Astrocyte of the spinal cord (primary cell): ENCODE data around the gene FCRL5.

Experiments used
- DNase-seq: peaks from one replicate; pipeline ENCODE4 v3.0.0; 2011; ENCODE audit warnings: low read depth, low spot score
- H3K4me3 ChIP-seq: 2 replicates; pipeline ENCODE4 v1.5.1; 2011; ENCODE audit warnings: low read depth, mild to moderate bottlenecking, low read length, moderate library complexity
- in situ Hi-C: cut with HindIII; loops from 2 replicates; pipeline ENCODE4 v1.10.0; 2017; ENCODE audit warnings: low sequenced_read_pairs
- TF ChIP-seq, protein P1 (sequence below): IDR thresholded peaks from 2 replicates; pipeline ENCODE4 v1.5.1; 2012; ENCODE audit warnings: low read depth, mild to moderate bottlenecking, low read length, inconsistent platforms

The FCRL5 gene

DNA sequence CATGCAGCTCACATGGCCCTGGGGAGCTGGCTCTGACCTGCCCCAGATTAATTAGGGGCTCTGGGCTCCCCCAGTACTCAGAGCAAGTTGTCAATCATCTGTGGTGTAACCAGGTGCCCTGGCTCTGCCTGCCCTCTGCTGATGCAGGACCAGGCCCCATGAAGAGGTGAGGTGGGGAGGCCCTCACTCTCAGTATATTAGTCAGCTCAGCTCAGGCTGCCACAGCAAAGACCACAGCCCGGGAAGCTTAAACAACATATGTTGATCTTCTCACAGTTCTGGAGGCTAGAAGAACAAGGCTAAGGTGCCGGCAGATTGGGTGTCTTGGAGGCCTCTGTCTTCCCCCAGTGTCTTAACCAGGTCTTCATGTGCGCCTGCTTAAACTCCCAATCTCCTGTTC is 66.5 kb downstream of the FCRL5 start:
- no peak for DNase-seq
- TF ChIP-seq, protein P1, sequence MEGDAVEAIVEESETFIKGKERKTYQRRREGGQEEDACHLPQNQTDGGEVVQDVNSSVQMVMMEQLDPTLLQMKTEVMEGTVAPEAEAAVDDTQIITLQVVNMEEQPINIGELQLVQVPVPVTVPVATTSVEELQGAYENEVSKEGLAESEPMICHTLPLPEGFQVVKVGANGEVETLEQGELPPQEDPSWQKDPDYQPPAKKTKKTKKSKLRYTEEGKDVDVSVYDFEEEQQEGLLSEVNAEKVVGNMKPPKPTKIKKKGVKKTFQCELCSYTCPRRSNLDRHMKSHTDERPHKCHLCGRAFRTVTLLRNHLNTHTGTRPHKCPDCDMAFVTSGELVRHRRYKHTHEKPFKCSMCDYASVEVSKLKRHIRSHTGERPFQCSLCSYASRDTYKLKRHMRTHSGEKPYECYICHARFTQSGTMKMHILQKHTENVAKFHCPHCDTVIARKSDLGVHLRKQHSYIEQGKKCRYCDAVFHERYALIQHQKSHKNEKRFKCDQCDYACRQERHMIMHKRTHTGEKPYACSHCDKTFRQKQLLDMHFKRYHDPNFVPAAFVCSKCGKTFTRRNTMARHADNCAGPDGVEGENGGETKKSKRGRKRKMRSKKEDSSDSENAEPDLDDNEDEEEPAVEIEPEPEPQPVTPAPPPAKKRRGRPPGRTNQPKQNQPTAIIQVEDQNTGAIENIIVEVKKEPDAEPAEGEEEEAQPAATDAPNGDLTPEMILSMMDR = no peak
- in situ Hi-C loops = no loop called here
- no peak overlapping the region for H3K4me3 ChIP-seq

GRCh38 chr1:157484573-157484972 is 67.7 kb downstream of the FCRL5 start:
- no peak overlapping the region for H3K4me3 ChIP-seq
- DNase-seq = no peak
- TF ChIP-seq, protein P1 = no peak
- in situ Hi-C loops = no loop called here

DNA sequence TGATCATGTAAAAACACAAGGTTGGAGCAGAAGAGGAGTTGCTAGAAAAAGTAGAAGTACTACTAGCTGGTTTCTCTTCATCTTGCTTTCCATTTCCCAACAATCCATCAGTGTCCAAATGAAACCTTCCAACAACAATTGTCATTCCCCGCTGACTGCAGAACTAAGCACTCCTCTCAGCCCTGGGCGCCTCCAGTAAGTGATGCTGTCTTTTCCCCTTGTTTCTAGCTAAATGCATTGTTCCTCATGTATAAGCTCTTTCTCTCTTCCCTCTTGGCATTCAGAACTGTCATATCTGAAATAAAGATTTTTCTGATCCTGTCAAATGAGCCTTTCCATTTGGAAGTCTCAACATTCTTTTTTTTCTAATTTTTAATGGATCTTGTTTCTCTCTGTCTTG is 68.7 kb downstream of the FCRL5 start:
- in situ Hi-C loops = no loop called here
- no peak overlapping the region for H3K4me3 ChIP-seq
- TF ChIP-seq, protein P1 = no peak
- no peak for DNase-seq

GRCh38 chr1:157482717-157483116 is 69.6 kb downstream of the FCRL5 start:
- no peak for DNase-seq
- TF ChIP-seq, protein P1 = no peak
- H3K4me3 ChIP-seq = no peak overlapping the region
- in situ Hi-C loops = no loop called here

DNA sequence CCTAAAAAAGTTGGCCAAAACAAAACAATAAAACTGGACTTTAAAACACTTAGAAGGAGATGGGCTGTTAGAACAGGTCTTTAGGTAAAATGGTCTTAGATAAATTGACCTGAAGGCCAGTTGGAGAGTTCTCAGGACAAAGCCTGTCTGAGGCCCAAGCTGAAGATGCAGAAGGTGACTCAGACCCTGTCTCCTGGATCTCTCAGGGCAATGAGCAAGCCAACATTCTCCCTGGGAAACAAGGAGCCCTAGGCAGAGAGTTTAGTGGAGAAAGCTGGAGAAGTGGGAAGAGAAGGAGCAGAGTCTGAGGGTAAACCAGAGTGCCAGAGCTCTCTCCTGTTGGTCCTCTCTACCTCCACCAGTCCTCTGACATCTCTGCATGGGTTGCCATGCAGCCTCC is 70.1 kb downstream of the FCRL5 start:
- TF ChIP-seq, protein P1 = no peak
- in situ Hi-C loops = no loop called here
- no peak overlapping the region for H3K4me3 ChIP-seq
- no peak for DNase-seq

GRCh38 chr1:157478030-157478429 is 74.3 kb downstream of the FCRL5 start:
- no peak for DNase-seq
- H3K4me3 ChIP-seq = no peak overlapping the region
- TF ChIP-seq, protein P1 = no peak
- in situ Hi-C loops = no loop called here

GRCh38 chr1:157477419-157477818 is 74.9 kb downstream of the FCRL5 start:
- in situ Hi-C loops = no loop called here
- DNase-seq = no peak
- TF ChIP-seq, protein P1 = no peak
- H3K4me3 ChIP-seq = no peak overlapping the region
